ENCODE measurements around the gene PCSK6. TPM values are rescaled to one million over a fixed set of nuclear protein-coding genes. Genes with fewer than 3 reads are reported as not detected.

PCSK6 gene
- total RNA-seq, 3 donors from 2014 or later = 7.2 to 19.7 (median 18.0) TPM

DNA sequence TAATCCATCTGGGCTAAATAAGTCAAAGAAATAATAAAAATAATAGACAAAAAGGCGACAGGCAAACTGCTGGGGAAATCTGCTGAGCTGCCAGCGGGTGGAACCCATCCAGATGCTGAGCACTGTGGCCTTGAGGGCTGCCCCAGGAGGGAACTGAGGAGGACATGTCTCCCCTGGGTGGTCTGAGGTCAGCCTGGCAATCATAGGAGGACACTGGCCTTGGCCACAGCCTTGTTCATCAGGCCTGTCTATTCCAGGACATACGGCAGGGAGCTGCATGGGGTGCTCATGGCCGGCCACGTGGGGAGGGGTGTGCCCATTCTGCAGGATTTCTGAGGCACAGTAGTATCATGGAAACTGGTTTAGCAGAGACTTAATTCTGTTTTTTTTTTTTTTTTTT lies 173.0 kb downstream of the PCSK6 start:
- intact Hi-C loops (cut with DNase I; ENCODE audit: low total_unique reads) = no loop called here
- Histone ChIP-seq H3K4me1 (no peaks in the 10 kb centered on the region), H3K36me3 (no peaks in the 10 kb centered on the region), H3K27ac (no peak overlapping the region), H3K9me3 (no peaks in the 10 kb centered on the region), H3K27me3 (no peaks in the 10 kb centered on the region), H3K4me3 (no peak overlapping the region)
- TF ChIP-seq POLR2A (IDR thresholded peaks at IDR 0.05) (no peak), POLR2AphosphoS5 (IDR thresholded peaks at IDR 0.05) (no peak)
- TF ChIP-seq, protein P1, sequence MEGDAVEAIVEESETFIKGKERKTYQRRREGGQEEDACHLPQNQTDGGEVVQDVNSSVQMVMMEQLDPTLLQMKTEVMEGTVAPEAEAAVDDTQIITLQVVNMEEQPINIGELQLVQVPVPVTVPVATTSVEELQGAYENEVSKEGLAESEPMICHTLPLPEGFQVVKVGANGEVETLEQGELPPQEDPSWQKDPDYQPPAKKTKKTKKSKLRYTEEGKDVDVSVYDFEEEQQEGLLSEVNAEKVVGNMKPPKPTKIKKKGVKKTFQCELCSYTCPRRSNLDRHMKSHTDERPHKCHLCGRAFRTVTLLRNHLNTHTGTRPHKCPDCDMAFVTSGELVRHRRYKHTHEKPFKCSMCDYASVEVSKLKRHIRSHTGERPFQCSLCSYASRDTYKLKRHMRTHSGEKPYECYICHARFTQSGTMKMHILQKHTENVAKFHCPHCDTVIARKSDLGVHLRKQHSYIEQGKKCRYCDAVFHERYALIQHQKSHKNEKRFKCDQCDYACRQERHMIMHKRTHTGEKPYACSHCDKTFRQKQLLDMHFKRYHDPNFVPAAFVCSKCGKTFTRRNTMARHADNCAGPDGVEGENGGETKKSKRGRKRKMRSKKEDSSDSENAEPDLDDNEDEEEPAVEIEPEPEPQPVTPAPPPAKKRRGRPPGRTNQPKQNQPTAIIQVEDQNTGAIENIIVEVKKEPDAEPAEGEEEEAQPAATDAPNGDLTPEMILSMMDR (IDR thresholded peaks at IDR 0.05) = no peak
- no peak for DNase-seq (ENCODE audit: low spot score in 2 of 2)

DNA sequence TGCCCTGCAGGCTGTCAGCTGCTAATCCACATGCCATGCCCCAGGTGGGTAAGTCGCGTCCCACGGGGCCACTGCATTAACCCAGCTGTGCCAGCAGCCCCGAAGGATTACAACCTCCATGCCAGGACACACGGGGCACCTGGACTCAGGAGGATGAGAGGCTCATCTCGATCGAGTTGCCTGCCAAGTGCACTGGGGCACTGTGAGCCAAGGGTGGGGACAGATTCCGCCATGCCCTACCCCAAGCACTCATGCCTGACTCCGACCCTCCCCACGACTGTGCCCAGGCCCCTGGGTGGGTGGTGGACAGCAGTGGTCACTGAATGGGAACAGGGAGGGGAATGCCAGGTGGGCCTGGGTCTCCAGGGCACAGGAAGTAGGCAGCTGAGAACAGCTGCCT lies 173.8 kb downstream of the PCSK6 start:
- Histone ChIP-seq H3K36me3 (no peaks in the 10 kb centered on the region), H3K4me1 (no peaks in the 10 kb centered on the region), H3K4me3 (no peak overlapping the region), H3K27ac (no peak overlapping the region), H3K9me3 (no peaks in the 10 kb centered on the region), H3K27me3 (no peaks in the 10 kb centered on the region)
- TF ChIP-seq POLR2A (IDR thresholded peaks at IDR 0.05) = no peak
- no peak for TF ChIP-seq POLR2AphosphoS5 (IDR thresholded peaks at IDR 0.05)
- TF ChIP-seq, protein P1 (IDR thresholded peaks at IDR 0.05) = no peak
- intact Hi-C loops (cut with DNase I; ENCODE audit: low total_unique reads) = no loop called here
- no peak for DNase-seq (ENCODE audit: low spot score in 2 of 2)

DNA sequence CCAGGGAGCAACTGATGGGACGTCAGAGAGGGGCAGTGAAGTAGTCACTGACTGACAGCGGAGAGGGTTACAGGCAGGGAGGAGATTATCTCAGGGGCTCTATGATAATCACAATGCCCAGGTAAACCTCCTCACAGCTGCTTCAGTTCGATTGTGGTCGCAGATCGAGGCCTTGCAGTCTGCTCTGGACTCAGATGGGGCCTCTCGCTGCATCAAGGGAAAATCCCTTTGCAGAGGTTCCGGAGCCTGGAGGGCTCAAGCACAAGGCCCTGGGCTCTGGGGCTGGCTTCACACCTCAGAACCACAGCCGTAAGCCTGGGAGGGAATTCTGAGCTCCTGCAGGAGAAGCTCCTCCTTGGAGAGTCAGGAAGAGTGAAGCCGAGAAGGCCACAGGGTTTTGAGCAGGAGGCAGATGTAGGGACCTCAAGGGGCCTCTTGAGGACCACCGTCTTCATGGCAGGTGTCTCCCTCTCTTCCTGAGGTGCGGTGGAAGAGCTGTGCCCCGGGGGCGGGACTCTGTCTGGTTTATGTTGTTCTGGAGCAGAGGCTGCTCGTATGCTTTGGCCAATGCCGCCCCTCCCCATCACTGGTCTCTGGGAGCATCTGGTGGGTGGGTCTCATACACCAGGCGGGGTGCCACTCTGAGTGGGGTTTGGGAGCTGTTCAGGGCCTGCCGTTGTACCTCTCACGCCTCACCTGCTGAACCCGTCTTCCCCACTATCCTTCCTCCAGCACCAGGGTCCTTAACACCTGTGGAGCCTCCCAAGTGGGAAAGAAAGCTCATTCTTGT lies 175.0 kb downstream of the PCSK6 start:
- Histone ChIP-seq H3K27me3 (no peaks in the 10 kb centered on the region), H3K4me1 (no peaks in the 10 kb centered on the region), H3K27ac (no peak overlapping the region), H3K9me3 (no peaks in the 10 kb centered on the region), H3K36me3 (no peaks in the 10 kb centered on the region), H3K4me3 (no peak overlapping the region)
- intact Hi-C loops (cut with DNase I; ENCODE audit: low total_unique reads) = no loop called here
- TF ChIP-seq POLR2A (IDR thresholded peaks at IDR 0.05) = no peak
- TF ChIP-seq, protein P1 (IDR thresholded peaks at IDR 0.05) = no peak
- no peak for TF ChIP-seq POLR2AphosphoS5 (IDR thresholded peaks at IDR 0.05)
- DNase-seq (ENCODE audit: low spot score in 2 of 2) = no peak

DNA sequence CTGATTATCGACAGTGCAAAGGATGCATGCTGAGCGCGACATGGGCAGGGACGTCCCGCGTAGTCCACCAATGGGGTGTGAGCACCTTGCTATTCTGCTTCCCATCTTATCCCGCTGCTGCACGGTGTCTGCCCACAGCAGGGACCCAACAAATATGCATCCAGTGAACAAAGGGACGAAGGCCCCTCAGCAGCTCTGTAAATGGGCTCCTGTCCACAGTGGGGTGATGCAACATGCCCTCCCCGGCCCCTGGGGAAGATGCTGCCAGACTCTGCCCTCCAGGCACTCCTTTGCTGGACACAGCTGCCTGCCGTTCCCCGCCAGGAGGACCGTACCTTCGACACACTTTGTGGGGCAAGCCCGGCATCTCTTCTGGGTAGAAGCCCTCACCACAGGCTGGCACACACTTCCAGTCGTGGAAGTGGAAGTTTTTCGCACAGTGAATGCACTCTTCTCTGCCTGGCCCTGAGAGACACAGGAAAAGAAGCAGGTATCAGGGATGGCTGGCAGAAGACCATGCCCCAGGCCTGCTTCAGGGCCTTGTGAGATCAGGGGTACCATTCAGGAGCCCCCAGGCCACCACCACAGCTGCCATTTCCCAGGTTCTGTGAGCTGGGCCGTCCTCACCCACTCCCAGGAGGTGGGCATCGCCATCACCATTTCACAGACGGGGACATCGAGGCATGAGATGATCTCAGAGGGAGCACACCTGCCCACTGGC lies 176.3 kb downstream of the PCSK6 start:
- H3K27ac ChIP-seq = no peak overlapping the region
- no peaks in the 10 kb centered on the region for H3K4me1 ChIP-seq
- no peaks in the 10 kb centered on the region for H3K9me3 ChIP-seq
- no peaks in the 10 kb centered on the region for H3K36me3 ChIP-seq
- intact Hi-C loops (cut with DNase I; ENCODE audit: low total_unique reads) = no loop called here
- no peak overlapping the region for H3K4me3 ChIP-seq
- DNase-seq (ENCODE audit: low spot score in 2 of 2) = no peak
- H3K27me3 ChIP-seq = no peaks in the 10 kb centered on the region
- TF ChIP-seq POLR2A (IDR thresholded peaks at IDR 0.05) (no peak), POLR2AphosphoS5 (IDR thresholded peaks at IDR 0.05) (no peak)
- TF ChIP-seq, protein P1 (IDR thresholded peaks at IDR 0.05) = no peak

DNA sequence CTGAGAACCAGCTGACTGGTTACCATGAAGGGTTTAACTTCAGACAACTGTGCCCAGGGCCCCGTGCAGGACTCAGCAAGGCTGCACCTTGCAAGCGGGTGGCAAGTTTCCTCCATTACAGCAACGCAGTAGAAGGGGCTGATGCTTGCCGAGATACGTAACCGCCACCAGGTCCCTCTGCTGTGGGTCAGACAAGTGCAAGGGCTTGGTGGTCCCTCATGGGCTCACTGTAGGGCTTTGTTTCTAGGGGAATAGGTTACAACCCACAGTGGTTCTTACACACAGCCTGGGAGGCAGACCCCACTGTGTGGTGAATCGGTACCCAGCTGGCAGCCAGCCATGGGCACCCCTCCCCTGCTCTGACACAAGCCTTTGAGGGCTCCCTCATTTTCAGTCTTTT lies 179.0 kb downstream of the PCSK6 start:
- Histone ChIP-seq H3K27ac (no peak overlapping the region), H3K36me3 (no peaks in the 10 kb centered on the region), H3K4me3 (no peak overlapping the region), H3K9me3 (no peaks in the 10 kb centered on the region), H3K4me1 (no peaks in the 10 kb centered on the region), H3K27me3 (no peaks in the 10 kb centered on the region)
- TF ChIP-seq, protein P1 (IDR thresholded peaks at IDR 0.05) = no peak
- no peak for TF ChIP-seq POLR2AphosphoS5 (IDR thresholded peaks at IDR 0.05)
- no peak for TF ChIP-seq POLR2A (IDR thresholded peaks at IDR 0.05)
- no peak for DNase-seq (ENCODE audit: low spot score in 2 of 2)
- intact Hi-C loops (cut with DNase I; ENCODE audit: low total_unique reads) = no loop called here
